Activated T-helper 9 cell treated with anti-CD3 and anti-CD28 coated beads, Interleukin-2, amount 50 U/mL, for 16 hours (primary cell): Measurements from ENCODE around the gene ZDHHC8.
A peak's percentile ranks its signal among the peaks of the same experiment; 100 is the strongest.

Source experiments
- DNase-seq: peaks from one replicate; pipeline ENCODE4 v3.0.0-alpha.2; 2020; ENCODE audit warnings: low read depth

Gene ZDHHC8

GRCh38 chr22:20114506-20115475 lies 16.8 kb upstream of the ZDHHC8 start:
- DNase-seq = no peak

GRCh38 chr22:20115691-20116375 lies 15.8 kb upstream of the ZDHHC8 start, which contains the start of gene RANBP1:
RANBP1 (plus strand) TSS chr22:20116104; CDS start chr22:20116185, 81 bp downstream.
- no peak for DNase-seq

- no peak for DNase-seq
Observed at GRCh38 chr22:20116376-20116950, 15.1 kb upstream of the ZDHHC8 start.

GRCh38 chr22:20116951-20117632 lies 14.5 kb upstream of the ZDHHC8 start, which contains the start of gene TRMT2A:
TRMT2A (minus strand) TSS chr22:20117226; CDS start chr22:20116906, 320 bp downstream.
- peak; percentile 96 for DNase-seq

- peak; percentile 58 for DNase-seq
Observed at GRCh38 chr22:20117633-20118299, 13.8 kb upstream of the ZDHHC8 start.

- no peak for DNase-seq
Observed at GRCh38 chr22:20118300-20119020, 13.1 kb upstream of the ZDHHC8 start.

- no peak for DNase-seq
Observed at GRCh38 chr22:20121856-20122415, 9.7 kb upstream of the ZDHHC8 start.

- no peak for DNase-seq
Observed at GRCh38 chr22:20123366-20124082, 8.1 kb upstream of the ZDHHC8 start.

- no peak for DNase-seq
Observed at GRCh38 chr22:20124083-20124787, 7.4 kb upstream of the ZDHHC8 start.

- DNase-seq = no peak
Observed at GRCh38 chr22:20125201-20126174, 6.1 kb upstream of the ZDHHC8 start.

- DNase-seq = no peak
Observed at GRCh38 chr22:20126284-20127029, 5.1 kb upstream of the ZDHHC8 start.

- DNase-seq = no peak
Observed at GRCh38 chr22:20127318-20127868, 4.2 kb upstream of the ZDHHC8 start.

GRCh38 chr22:20127869-20128618 lies 3.6 kb upstream of the ZDHHC8 start:
- DNase-seq = no peak

GRCh38 chr22:20128619-20128901 lies 3.0 kb upstream of the ZDHHC8 start:
- no peak for DNase-seq

- peak; percentile 31 for DNase-seq
Observed at GRCh38 chr22:20128902-20129746, 2.5 kb upstream of the ZDHHC8 start.

- no peak for DNase-seq
Observed at GRCh38 chr22:20129747-20130014, 1.9 kb upstream of the ZDHHC8 start.
